Fibroblast of the aortic adventitia (primary cell): ENCODE data around the gene IER3. TPM values are rescaled to one million over a fixed set of nuclear protein-coding genes. Genes with fewer than 3 reads are reported as not detected.

ENCODE experiments used
- DNase-seq: peaks from one replicate; pipeline ENCODE4 v3.0.0-alpha.2; 2010; ENCODE audit warnings: low read depth
- H3K4me3 ChIP-seq: 2 replicates; pipeline ENCODE4 v1.5.1; 2011; ENCODE audit warnings: low read depth, mild to moderate bottlenecking, control low read depth, low read length, moderate library complexity
- small RNA-seq: library from RNA; depleted of rRNA; stranded (forward); fragments of <200 nt; gene quantifications from one replicate; pipeline ENCODE3, GENCODE V24; 2012
- total RNA-seq: library from RNA; depleted of rRNA; stranded (reverse); fragments of >200 nt; gene quantifications from 2 replicates; pipeline ENCODE4 v1.2.3, GENCODE V29; 2012; ENCODE audit warnings: low replicate concordance
- TF ChIP-seq, protein P1 (sequence below): IDR thresholded peaks from 2 replicates; pipeline ENCODE4 v1.5.1; 2011; ENCODE audit warnings: mild to moderate bottlenecking, low read length, control low read depth, inconsistent platforms; ENCODE audit not compliant: insufficient read depth

Gene IER3
- total RNA-seq, 1 donor: 23.8 TPM

DNA sequence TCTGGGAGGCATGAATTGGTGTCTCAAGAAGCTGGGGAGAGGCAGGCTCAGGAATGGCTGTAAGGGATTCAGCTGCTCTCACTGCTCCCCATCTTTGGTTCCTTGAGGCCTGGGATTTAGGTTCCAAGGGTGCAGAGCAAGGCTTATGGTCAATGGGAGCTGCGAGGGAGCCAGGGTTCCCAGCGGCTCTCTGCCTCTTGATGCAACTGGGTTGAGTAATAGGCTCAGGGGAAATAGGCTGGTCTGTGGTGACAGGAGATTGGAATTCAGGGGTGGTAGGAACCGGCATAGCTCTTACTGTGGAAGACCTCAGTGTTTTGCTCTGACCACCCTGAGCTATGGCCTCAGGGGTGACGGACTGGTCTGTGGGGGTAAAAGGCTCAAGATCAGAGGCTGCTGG is 40.5 kb downstream of the IER3 start:
- no peak for DNase-seq
- H3K4me3 ChIP-seq: no peak overlapping the region
- TF ChIP-seq, protein P1, sequence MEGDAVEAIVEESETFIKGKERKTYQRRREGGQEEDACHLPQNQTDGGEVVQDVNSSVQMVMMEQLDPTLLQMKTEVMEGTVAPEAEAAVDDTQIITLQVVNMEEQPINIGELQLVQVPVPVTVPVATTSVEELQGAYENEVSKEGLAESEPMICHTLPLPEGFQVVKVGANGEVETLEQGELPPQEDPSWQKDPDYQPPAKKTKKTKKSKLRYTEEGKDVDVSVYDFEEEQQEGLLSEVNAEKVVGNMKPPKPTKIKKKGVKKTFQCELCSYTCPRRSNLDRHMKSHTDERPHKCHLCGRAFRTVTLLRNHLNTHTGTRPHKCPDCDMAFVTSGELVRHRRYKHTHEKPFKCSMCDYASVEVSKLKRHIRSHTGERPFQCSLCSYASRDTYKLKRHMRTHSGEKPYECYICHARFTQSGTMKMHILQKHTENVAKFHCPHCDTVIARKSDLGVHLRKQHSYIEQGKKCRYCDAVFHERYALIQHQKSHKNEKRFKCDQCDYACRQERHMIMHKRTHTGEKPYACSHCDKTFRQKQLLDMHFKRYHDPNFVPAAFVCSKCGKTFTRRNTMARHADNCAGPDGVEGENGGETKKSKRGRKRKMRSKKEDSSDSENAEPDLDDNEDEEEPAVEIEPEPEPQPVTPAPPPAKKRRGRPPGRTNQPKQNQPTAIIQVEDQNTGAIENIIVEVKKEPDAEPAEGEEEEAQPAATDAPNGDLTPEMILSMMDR: no peak

DNA sequence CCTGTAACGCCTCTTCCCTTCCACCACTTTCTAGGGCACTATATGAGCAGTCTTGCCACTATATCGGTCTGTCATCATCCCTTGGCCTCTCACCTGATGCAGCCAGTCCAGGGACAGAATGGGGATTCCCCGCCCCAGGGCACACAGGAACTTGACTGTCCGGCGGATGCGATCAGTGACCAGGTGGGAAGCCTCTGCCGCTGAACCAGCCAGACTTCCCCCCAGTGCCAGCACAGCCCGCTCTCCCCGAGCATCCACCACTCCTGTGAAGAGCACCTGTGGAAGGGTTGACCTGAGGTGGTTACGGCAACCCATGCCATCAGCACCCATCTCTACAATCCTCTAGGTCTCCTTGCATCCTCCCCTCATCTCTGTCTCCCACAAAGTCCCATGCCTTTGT is 41.3 kb downstream of the IER3 start:
- TF ChIP-seq, protein P1: no peak
- H3K4me3 ChIP-seq: no peak overlapping the region
- no peak for DNase-seq

- no peak for DNase-seq
- TF ChIP-seq, protein P1: no peak
- no peak overlapping the region for H3K4me3 ChIP-seq
Measured at GRCh38 chr6:30700340-30700739, 44.0 kb downstream of the IER3 start.

GRCh38 chr6:30696432-30696831 is 47.9 kb downstream of the IER3 start:
- H3K4me3 ChIP-seq: no peak overlapping the region
- DNase-seq: no peak
- TF ChIP-seq, protein P1: no peak

Small RNA genes lying within 50 kb of the gene (small RNA-seq; reads per million reads assigned to genes)
- gene RF00019: not detected
- gene RN7SL353P: not detected

Other genes with a start within 250 kb of the IER3 start
- gene GNL1, start 188.1 kb downstream of the IER3 start, total RNA-seq: 41.1 and 45.1 TPM in 2 replicates
- gene PRR3, start 187.3 kb downstream of the IER3 start, total RNA-seq: 2.3 and 11.0 TPM in 2 replicates
- gene ABCF1, start 173.1 kb downstream of the IER3 start, total RNA-seq: 33.0 and 43.2 TPM in 2 replicates
- gene PPP1R10, start 127.3 kb downstream of the IER3 start, total RNA-seq: 32.1 and 39.1 TPM in 2 replicates
- gene MRPS18B, start 126.7 kb downstream of the IER3 start, total RNA-seq: 47.7 and 110 TPM in 2 replicates
- gene ATAT1, start 117.7 kb downstream of the IER3 start, total RNA-seq: 0.16 and 5.6 TPM in 2 replicates
- gene C6orf136, start 97.4 kb downstream of the IER3 start, total RNA-seq: 1.1 and 5.2 TPM in 2 replicates
- gene DHX16, start 71.5 kb downstream of the IER3 start, total RNA-seq: 20.9 and 64.8 TPM in 2 replicates
- gene PPP1R18, start 57.9 kb downstream of the IER3 start, total RNA-seq: 33.0 and 82.2 TPM in 2 replicates
- 0.82 and 9.9 TPM in 2 replicates for gene NRM, start 53.6 kb downstream of the IER3 start, total RNA-seq
- 3.7 and 12.1 TPM in 2 replicates for gene MDC1, start 27.3 kb downstream of the IER3 start, total RNA-seq
- 120 and 996 TPM in 2 replicates for gene TUBB, start 24.2 kb downstream of the IER3 start, total RNA-seq
- gene FLOT1, start 1.9 kb downstream of the IER3 start, total RNA-seq: 77.8 and 109 TPM in 2 replicates
- 7.7 and 41.9 TPM in 2 replicates for gene DDR1, start 140.0 kb upstream of the IER3 start, total RNA-seq
- gene GTF2H4, start 163.7 kb upstream of the IER3 start, total RNA-seq: 3.8 and 12.7 TPM in 2 replicates
- gene VARS2, start 169.7 kb upstream of the IER3 start, total RNA-seq: 15.6 and 18.5 TPM in 2 replicates
- not detected in 2 replicates for gene SFTA2, start 187.6 kb upstream of the IER3 start, total RNA-seq
- under 0.01 TPM in 1 of 2 replicates, not detected in the other for gene MUCL3, start 196.4 kb upstream of the IER3 start, total RNA-seq
- not detected in 2 replicates for gene MUC21, start 239.2 kb upstream of the IER3 start, total RNA-seq